Stimulated activated naive CD8-positive, alpha-beta T cell treated with anti-CD3 and anti-CD28 coated beads, Interleukin-15, Interleukin-2, amounts not matched to agents 100 ng/mL and 50 ng/mL, for 24 hours (primary cell): Measurements from ENCODE around the gene KLRD1.
"Not testable (repeated sequence)": the region's sequence is repeated elsewhere in the genome, so short reads cannot be mapped to it uniquely, and the experiment has no call there.

ENCODE experiments used
- H3K27ac Mint-ChIP-seq: one replicate; pipeline ENCODE4 v1.8.0; 2021; ENCODE audit warnings: mild to moderate bottlenecking, mixed read lengths
- H3K27me3 Mint-ChIP-seq: one replicate; pipeline ENCODE4 v1.8.0; 2021; ENCODE audit warnings: mixed read lengths
- H3K36me3 Mint-ChIP-seq: one replicate; pipeline ENCODE4 v1.8.0; 2021; ENCODE audit warnings: low read depth, mixed read lengths
- H3K4me1 Mint-ChIP-seq: one replicate; pipeline ENCODE4 v1.8.0; 2021; ENCODE audit warnings: low read depth, mixed read lengths
- H3K4me3 Mint-ChIP-seq: one replicate; pipeline ENCODE4 v1.8.0; 2021; ENCODE audit warnings: mild to moderate bottlenecking, mixed read lengths
- H3K9me3 Mint-ChIP-seq: one replicate; pipeline ENCODE4 v1.8.0; 2021; ENCODE audit warnings: mixed read lengths

The KLRD1 gene

GRCh38 chr12:10371893-10372535 lies 64.3 kb downstream of the KLRD1 start:
- H3K9me3 Mint-ChIP-seq, H3K27me3 Mint-ChIP-seq: not testable (repeated sequence)
- peak overlapping the region; percentile 40 for H3K4me3 Mint-ChIP-seq
- peaks cover 68% of the 10 kb centered on the region for H3K4me1 Mint-ChIP-seq
- peaks cover 83% of the 10 kb centered on the region for H3K36me3 Mint-ChIP-seq
- H3K27ac Mint-ChIP-seq: peak overlapping the region; percentile 62

- Mint-ChIP-seq H3K9me3 (peaks cover 4% of the 10 kb centered on the region), H3K4me1 (peaks cover 74% of the 10 kb centered on the region), H3K36me3 (peaks cover 83% of the 10 kb centered on the region), H3K27ac (peak overlapping the region; percentile 62), H3K4me3 (peak overlapping the region; percentile 50), H3K27me3 (no peaks in the 10 kb centered on the region)
Measured at GRCh38 chr12:10372559-10372958, 64.9 kb downstream of the KLRD1 start.

GRCh38 chr12:10374624-10375018 lies 67.0 kb downstream of the KLRD1 start:
- Mint-ChIP-seq H3K4me3 (peak overlapping the region; percentile 57), H3K4me1 (peaks cover 92% of the 10 kb centered on the region), H3K27ac (peak overlapping the region; percentile 90), H3K36me3 (peaks cover 80% of the 10 kb centered on the region), H3K27me3 (no peaks in the 10 kb centered on the region), H3K9me3 (no peaks in the 10 kb centered on the region)

GRCh38 chr12:10378737-10379136 lies 71.1 kb downstream of the KLRD1 start:
- H3K36me3 Mint-ChIP-seq: peaks cover 79% of the 10 kb centered on the region
- H3K4me3 Mint-ChIP-seq: peak overlapping the region; percentile 54
- peak overlapping the region; percentile 87 for H3K27ac Mint-ChIP-seq
- not testable (repeated sequence) for H3K27me3 Mint-ChIP-seq, H3K9me3 Mint-ChIP-seq
- peaks cover 90% of the 10 kb centered on the region for H3K4me1 Mint-ChIP-seq
